ENCODE results near the gene CCDC39. TPM values are rescaled to one million over a fixed set of nuclear protein-coding genes. Genes with fewer than 3 reads are reported as not detected.

Gene CCDC39
- total and polyA plus RNA-seq, 2 of the 8 experiments (the other 6 are each of a cell fraction or from before 2014, with no cell fraction given) = 0.12 to 0.80 TPM

DNA sequence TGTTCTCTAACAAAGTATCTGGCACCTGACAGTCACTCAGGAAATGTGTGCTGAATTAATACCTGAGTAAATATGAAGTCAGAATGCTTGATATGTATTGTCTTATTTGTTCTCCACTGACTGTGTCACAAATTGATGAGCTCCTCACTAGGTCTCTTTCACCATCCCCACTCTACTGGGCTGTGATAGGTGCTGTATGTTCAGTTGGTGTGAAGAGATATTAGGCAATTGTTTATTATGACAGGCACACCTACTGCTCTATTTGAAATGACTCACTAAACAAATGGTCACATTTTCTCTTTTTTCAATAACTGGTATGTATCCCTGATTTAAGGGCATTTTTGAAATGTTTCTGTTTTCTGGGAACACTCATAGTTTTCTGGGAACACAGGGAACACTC, 25.2 kb upstream of the CCDC39 start:
- H3K27me3 ChIP-seq (replicated peaks in 1 of 4; ENCODE audit: control insufficient read depth in 3 of 4, extremely low read depth in 1 of 4, insufficient read depth in 3 of 4, low read length in 3 of 4) = no peaks in the 10 kb centered on the region
- no peak overlapping the region for H4K8ac ChIP-seq (ENCODE audit: extremely low read depth, insufficient read depth, low read length)
- H3K14ac ChIP-seq (ENCODE audit: insufficient read length) = no peak overlapping the region
- H3K4me2 ChIP-seq (ENCODE audit: insufficient read depth in 1 of 2, low read depth in 2 of 2, low read length in 2 of 2) = no peak overlapping the region
- H2BK12ac ChIP-seq (ENCODE audit: low read depth, low read length) = no peak overlapping the region
- H2BK120ac ChIP-seq (replicated peaks; ENCODE audit: low read depth, low read length) = no peak overlapping the region
- TF ChIP-seq RBBP5 (IDR thresholded peaks at IDR 0.05; ENCODE audit: borderline replicate concordance, low read depth, low read length) (no peak), EP300 (IDR thresholded peaks at IDR 0.05; ENCODE audit: borderline replicate concordance in 1 of 2, low read depth in 2 of 2, low read length in 2 of 2) (no peak), RXRA (IDR thresholded peaks at IDR 0.05; ENCODE audit: insufficient read depth, low read depth, low read length) (no peak)
- TF ChIP-seq, protein P1, sequence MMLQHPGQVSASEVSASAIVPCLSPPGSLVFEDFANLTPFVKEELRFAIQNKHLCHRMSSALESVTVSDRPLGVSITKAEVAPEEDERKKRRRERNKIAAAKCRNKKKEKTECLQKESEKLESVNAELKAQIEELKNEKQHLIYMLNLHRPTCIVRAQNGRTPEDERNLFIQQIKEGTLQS (IDR thresholded peaks at IDR 0.05; ENCODE audit: insufficient read depth, low read depth, low read length) = no peak
- no peak for DNase-seq (ENCODE audit: low read depth in 1 of 2, low spot score in 2 of 2)
- FAIRE-seq = no peak
- no peak overlapping the region for H2AFZ ChIP-seq (ENCODE audit: low read length)
- peaks cover 0 to 4% (median 0%) of the 10 kb centered on the region in 4 experiments; a peak in 1 of 8 replicates for H3K36me3 ChIP-seq (ENCODE audit: control insufficient read depth in 2 of 4, insufficient read depth in 4 of 4, low read length in 3 of 4)
- H4K20me1 ChIP-seq (replicated peaks in 1 of 2; ENCODE audit: control insufficient read depth in 1 of 2, insufficient read depth in 2 of 2, low read length in 2 of 2) = no peaks in the 10 kb centered on the region
- no peak overlapping the region for H2BK5ac ChIP-seq (ENCODE audit: low read depth, low read length)
- H3K9ac ChIP-seq (replicated peaks in 1 of 4; ENCODE audit: extremely low read depth in 1 of 4, low read depth in 3 of 4, low read length in 3 of 4) = no peak overlapping the region
- ChIA-PET POLR2A (ENCODE audit: partially characterized antibody) (no interaction called here), CTCF (ENCODE audit: partially characterized antibody) (no interaction called here)
- no peak overlapping the region for H3K18ac ChIP-seq (ENCODE audit: extremely low read depth, low read length)
- H3K9me3 ChIP-seq (ENCODE audit: insufficient read depth in 2 of 2, low read depth in 1 of 2, low read length in 1 of 2) = peaks cover 14 to 16% of the 10 kb centered on the region in 2 experiments; a peak in 3 of 4 replicates
- H3K79me2 ChIP-seq (ENCODE audit: control insufficient read depth in 1 of 2, insufficient read depth in 2 of 2, low read length in 2 of 2) = no peaks in the 10 kb centered on the region
- no peak overlapping the region for H3K23ac ChIP-seq (ENCODE audit: insufficient read length)
- H4K91ac ChIP-seq (replicated peaks; ENCODE audit: insufficient read length, low read length) = no peak overlapping the region
- H3K4me1 ChIP-seq (replicated peaks in 1 of 4; ENCODE audit: control insufficient read depth in 3 of 4, insufficient read depth in 4 of 4, low read length in 3 of 4) = peaks cover 0 to 12% (median 5%) of the 10 kb centered on the region in 4 experiments; a peak in 4 of 7 replicates
- H2BK20ac ChIP-seq (ENCODE audit: low read length) = no peak overlapping the region
- H2BK15ac ChIP-seq (ENCODE audit: low read length) = no peak overlapping the region
- no peak overlapping the region for H4K5ac ChIP-seq (ENCODE audit: insufficient read length, low read depth, low read length)
- H3K23me2 ChIP-seq (ENCODE audit: low read depth, low read length) = no peaks in the 10 kb centered on the region
- H3K56ac ChIP-seq (replicated peaks; ENCODE audit: insufficient read length, low read depth, low read length) = no peak overlapping the region
- H3K79me1 ChIP-seq (ENCODE audit: low read depth, low read length) = no peaks in the 10 kb centered on the region
- no peak overlapping the region for H2AK5ac ChIP-seq (ENCODE audit: low read depth, low read length)
- H3K27ac ChIP-seq (ENCODE audit: low read depth, low read length) = no peak overlapping the region
- H3K4me3 ChIP-seq (ENCODE audit: extremely low read depth in 1 of 4, insufficient read depth in 2 of 4, low read depth in 3 of 4, low read length in 4 of 4) = no peak overlapping the region
- no peak overlapping the region for H3K4ac ChIP-seq (replicated peaks; ENCODE audit: insufficient read length, low read depth, low read length)
